Activated naive CD4-positive, alpha-beta T cell treated with anti-CD3 and anti-CD28 coated beads, Interleukin-2, amount 50 U/mL, for 24 hours (primary cell): ENCODE results near the gene HNRNPA1L2.
"Not testable (repeated sequence)": the region's sequence is repeated elsewhere in the genome, so short reads cannot be mapped to it uniquely, and the experiment has no call there.

ENCODE experiments used
- H3K27ac Mint-ChIP-seq: one replicate; pipeline ENCODE4 v1.8.0; 2021; ENCODE audit warnings: mild to moderate bottlenecking, mixed read lengths
- H3K27me3 Mint-ChIP-seq: one replicate; pipeline ENCODE4 v1.8.0; 2021; ENCODE audit warnings: mixed read lengths
- H3K36me3 Mint-ChIP-seq: one replicate; pipeline ENCODE4 v1.8.0; 2021; ENCODE audit warnings: mixed read lengths
- H3K4me1 Mint-ChIP-seq: one replicate; pipeline ENCODE4 v1.8.0; 2021; ENCODE audit warnings: mixed read lengths
- H3K4me3 Mint-ChIP-seq: one replicate; pipeline ENCODE4 v1.8.0; 2021; ENCODE audit warnings: mild to moderate bottlenecking, mixed read lengths
- H3K9me3 Mint-ChIP-seq: one replicate; pipeline ENCODE4 v1.8.0; 2021; ENCODE audit warnings: mixed read lengths

The HNRNPA1L2 gene

DNA sequence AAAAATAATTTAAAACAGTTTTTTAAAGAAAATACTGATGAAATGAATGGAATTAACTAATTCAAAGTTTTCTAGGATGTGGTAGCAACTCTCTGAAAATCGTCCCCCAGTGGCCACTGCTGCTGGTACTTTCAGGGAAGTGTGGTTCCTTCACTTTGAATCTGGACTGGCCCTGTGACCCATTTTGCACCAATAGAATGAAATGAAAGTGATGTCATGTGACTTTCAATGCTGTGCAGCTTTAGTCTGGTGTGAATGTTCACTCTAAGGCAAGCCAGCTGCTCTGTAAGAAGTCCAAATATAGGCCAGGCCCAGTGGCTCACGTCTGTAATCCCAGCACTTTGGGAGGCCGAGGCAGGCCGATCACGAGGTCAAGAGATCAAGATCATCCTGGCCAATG is 26.4 kb upstream of the HNRNPA1L2 start:
- no peaks in the 10 kb centered on the region for H3K9me3 Mint-ChIP-seq
- H3K4me1 Mint-ChIP-seq, result peaks cover 32% of the 10 kb centered on the region
- peak overlapping the region; percentile 55 for H3K27ac Mint-ChIP-seq
- no peaks in the 10 kb centered on the region for H3K27me3 Mint-ChIP-seq
- peak overlapping the region; percentile 98 for H3K4me3 Mint-ChIP-seq
- H3K36me3 Mint-ChIP-seq, result no peaks in the 10 kb centered on the region

DNA sequence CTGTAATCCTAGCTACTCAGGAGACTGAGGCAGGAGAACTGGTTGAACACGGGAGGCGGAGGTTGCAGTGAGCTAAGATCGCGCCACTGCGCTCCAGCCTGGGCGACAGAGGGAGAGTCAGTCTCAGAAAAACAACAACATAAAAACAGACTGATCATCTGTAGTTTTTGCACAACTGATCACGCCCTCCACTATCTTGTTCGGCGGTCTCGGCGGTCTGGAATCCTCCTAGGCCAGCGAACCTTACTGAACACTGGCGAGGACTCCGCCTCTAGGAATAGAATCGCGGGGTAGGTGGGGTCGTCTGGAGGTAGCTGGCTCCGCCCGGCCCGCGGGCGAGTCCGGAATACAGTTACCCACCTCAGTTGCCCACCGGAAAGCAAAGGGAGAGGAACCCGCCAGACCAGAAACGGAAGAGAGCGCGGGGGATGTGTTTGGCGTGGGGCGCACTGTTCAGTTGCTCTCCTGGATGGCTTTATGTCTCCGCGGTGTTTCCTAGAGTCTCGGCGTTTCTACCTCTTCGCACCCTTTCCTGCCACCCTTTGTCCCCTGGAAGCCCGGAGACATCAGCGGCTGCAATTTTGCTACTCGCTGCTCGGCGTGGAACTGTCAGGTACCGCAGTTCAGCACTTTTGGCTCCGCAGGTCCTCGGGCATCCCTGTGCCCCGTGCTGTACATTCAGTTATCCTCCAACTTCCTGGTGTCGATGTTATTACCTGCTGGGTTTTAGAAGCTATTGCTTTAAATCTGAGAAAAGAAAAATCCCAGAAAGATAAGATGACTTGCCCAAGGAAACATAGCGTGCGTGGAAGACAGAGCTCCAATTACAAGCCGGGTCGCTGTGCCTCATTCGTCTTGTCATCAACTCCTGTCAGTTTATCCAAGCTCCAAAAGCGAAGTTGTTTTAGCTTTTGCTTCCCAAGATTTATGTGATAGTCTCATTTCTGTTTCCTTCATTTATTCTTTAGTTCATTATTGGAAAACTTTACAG is 24.9 kb upstream of the HNRNPA1L2 start:
- Mint-ChIP-seq H3K27ac (peak overlapping the region; percentile 95), H3K4me1 (peaks cover 41% of the 10 kb centered on the region), H3K36me3 (no peaks in the 10 kb centered on the region), H3K27me3 (no peaks in the 10 kb centered on the region), H3K4me3 (peak overlapping the region; percentile 98), H3K9me3 (no peaks in the 10 kb centered on the region)

DNA sequence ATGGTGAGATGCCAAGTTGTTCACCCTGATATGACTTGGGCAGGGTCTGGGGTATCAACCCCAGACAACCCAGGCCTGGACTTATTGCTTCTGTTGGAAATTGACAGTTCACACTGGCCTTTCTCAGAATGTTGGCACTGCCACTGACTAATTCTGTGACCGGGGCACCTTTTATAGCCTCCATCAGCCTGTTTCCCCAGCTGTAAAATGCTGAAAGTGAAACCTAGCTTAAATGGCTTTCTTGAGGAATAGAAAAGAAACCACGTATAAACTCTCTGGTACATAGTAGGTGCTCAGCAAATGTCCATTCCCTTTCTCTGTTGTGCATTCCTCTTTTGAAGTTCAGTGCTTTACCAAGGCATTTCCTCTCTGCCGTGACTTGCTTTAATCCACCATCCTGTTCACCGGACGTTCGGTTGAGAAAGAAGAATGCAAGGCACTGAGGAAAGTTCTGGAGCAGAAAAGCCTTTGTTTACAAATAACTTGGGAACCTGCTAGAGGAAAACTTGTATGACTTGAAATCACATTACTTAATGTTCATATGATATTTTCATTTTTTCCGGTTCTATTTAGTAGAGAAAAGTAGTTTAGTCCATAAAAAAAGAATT is 11.0 kb upstream of the HNRNPA1L2 start:
- H3K9me3 Mint-ChIP-seq, H3K27ac Mint-ChIP-seq, H3K27me3 Mint-ChIP-seq, H3K36me3 Mint-ChIP-seq, H3K4me3 Mint-ChIP-seq, H3K4me1 Mint-ChIP-seq: not testable (repeated sequence)

DNA sequence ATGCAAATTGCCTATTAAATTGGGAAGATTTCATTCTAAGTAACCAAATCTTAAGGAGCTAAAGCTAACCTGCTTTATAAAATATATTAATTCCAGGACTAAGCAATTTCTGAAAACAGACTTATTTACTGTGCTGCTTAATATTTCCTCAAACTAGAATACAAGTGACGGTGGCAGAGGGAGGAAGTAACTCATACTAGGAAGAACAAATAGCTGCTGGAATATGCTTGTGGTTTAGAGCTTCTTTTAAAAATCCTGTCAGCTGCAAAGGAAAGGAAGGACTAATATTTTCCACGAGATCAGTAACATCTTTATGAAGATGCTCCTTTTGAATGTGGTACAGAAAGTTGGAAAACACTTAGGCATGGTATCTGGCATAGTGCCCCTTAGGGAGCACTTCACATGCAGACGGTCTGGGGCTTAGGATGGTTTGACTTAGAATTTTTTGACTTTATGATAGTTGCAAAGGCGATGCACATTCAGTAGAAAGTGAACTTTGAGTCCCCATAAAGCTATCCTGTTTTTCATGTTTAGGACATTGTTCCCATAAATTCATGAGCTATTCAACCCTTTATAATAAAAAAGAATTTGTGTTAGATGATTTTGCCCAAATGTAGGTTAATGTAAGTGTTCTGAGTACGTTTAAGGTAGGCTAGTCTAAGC is 3.4 kb upstream of the HNRNPA1L2 start:
- Mint-ChIP-seq H3K4me1 (no peaks in the 10 kb centered on the region), H3K4me3 (no peak overlapping the region), H3K27me3 (no peaks in the 10 kb centered on the region), H3K36me3 (peaks cover 23% of the 10 kb centered on the region), H3K9me3 (no peaks in the 10 kb centered on the region), H3K27ac (no peak overlapping the region)

DNA sequence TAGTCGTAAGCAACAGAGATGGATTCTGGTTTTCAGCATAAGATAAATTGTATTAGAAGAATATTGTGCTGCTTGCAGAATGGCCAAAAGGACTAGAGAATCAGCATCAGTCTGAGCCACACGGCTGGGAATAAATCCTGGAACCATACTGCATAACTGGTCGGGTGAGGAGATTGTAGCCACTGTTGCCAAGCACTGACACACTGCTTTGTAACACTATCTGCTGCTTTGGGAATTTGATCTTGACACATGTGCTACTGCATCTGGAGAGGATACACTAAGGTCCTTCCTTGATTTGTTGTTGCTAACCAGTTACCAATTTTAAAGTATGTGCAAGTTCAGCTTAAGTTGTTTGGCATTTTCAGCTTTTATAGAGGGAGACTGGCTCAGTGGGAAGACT is 1.9 kb downstream of the HNRNPA1L2 start:
- Mint-ChIP-seq H3K9me3 (no peaks in the 10 kb centered on the region), H3K36me3 (peaks cover 18% of the 10 kb centered on the region)

DNA sequence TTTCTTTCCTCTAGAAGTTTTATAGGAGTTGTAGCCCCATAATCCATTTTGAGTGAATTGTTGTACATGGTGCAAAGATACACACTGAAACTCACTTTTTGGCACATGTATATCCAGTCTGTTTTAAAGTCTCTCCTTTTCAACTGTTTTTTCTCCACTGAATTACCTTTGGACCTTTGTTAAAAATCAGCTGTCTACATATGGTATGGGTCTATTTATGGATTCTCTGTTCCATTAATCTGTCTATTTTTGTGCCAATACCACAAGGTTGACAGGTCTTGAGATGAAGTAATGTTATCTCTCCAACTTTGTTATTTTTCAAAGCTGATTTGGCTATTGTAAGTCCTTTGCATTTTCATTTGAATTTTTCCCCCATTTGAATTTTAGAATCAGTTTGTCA is 4.7 kb downstream of the HNRNPA1L2 start:
- Mint-ChIP-seq H3K36me3 (peaks cover 12% of the 10 kb centered on the region), H3K4me3 (no peak overlapping the region), H3K27me3 (no peaks in the 10 kb centered on the region), H3K27ac (no peak overlapping the region), H3K4me1 (peaks cover 11% of the 10 kb centered on the region), H3K9me3 (no peaks in the 10 kb centered on the region)

More for the DNA sequence above, 1.9 kb downstream of the HNRNPA1L2 start:
- Mint-ChIP-seq H3K27me3 (no peaks in the 10 kb centered on the region), H3K4me3 (no peak overlapping the region), H3K27ac (no peak overlapping the region), H3K4me1 (no peaks in the 10 kb centered on the region)

DNA sequence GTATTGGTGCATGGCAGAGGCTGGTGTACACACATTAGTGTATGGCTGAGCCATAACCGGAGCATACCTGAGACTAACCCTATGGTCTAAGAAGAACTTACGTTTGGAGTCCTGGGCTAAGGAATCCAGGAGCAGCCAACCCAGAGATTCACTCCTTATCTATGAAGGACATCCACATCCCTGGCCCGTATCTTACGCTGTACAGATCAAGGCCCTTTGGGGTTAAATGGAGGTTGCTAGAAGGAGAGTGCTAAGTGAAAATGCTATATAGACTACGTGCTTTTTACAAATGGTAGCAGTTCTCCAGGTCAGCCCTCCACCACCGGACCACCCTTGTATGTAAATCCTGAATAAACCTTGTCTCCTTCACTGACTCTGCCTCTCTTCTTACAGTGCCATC is 8.5 kb downstream of the HNRNPA1L2 start:
- Mint-ChIP-seq H3K27ac (peak overlapping the region; percentile 84), H3K36me3 (peaks cover 9% of the 10 kb centered on the region), H3K9me3 (no peaks in the 10 kb centered on the region), H3K4me1 (peaks cover 11% of the 10 kb centered on the region), H3K27me3 (no peaks in the 10 kb centered on the region), H3K4me3 (no peak overlapping the region)

DNA sequence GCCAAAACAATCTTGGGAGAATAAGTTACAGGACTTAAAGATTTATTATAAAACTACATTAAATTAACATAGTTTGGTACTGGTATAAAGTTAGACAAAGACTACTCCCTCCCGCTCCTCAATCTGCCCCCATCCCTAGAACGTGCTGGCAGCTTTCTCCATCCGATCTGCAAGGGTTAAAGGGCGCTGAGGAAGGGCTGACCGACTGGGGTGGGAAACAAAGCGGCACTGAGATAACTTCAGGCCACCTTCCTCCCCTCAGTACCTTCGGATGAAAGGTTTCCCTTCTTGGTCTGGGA is 9.6 kb downstream of the HNRNPA1L2 start:
- Mint-ChIP-seq H3K9me3 (no peaks in the 10 kb centered on the region), H3K4me1 (peaks cover 11% of the 10 kb centered on the region), H3K4me3 (no peak overlapping the region), H3K27ac (peak overlapping the region; percentile 89), H3K36me3 (peaks cover 9% of the 10 kb centered on the region), H3K27me3 (no peaks in the 10 kb centered on the region)

DNA sequence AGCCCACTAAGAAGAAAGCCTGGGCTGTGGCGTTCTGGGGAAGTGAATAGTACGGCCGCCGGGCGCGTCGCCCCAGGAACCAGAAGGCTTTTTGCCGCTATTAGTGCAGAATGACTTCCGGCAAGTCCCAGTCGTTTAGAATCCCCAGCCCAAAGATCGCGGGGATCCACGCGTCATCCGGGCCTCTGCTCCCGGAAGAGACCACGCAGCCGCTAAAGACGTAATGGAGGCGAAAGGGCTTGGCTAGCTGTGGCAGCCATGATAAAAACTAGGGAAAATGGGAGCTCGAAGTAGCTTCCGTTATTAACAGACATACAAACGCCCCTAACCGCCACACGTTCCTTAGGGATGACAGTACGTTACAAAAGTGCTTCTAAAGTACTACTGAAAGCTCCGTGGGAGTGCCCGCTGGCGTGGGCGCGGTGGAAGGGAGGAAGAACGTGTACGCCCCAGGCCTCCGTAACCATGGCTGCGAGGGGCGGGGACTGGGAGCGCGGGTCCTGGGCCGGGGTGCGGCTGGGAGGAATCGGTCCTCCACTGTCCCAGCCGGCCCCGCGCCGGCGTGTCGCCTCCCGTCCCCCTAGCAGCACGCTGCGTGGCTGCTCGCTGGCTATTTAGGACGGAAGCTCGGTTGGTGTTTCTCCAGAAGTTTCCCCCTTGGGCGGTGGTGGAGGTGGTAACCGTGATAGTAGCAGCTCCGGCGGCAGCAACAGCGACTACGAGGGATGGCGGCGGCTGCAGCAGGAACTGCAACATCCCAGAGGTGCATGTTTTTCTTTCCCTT is 10.2 kb downstream of the HNRNPA1L2 start, which contains the start of gene SUGT1:
SUGT1 (plus strand) TSS at position 641 of the 784 bp plus-strand sequence; CDS start at position 726, 85 bp downstream.
- peaks cover 11% of the 10 kb centered on the region for H3K4me1 Mint-ChIP-seq
- no peaks in the 10 kb centered on the region for H3K9me3 Mint-ChIP-seq
- H3K27me3 Mint-ChIP-seq, result no peaks in the 10 kb centered on the region
- H3K27ac Mint-ChIP-seq, result peak within 1 kb of the TSS; percentile 89
- H3K36me3 Mint-ChIP-seq, result peaks cover 9% of the 10 kb centered on the region
- H3K4me3 Mint-ChIP-seq, result no peak within 1 kb of the TSS

DNA sequence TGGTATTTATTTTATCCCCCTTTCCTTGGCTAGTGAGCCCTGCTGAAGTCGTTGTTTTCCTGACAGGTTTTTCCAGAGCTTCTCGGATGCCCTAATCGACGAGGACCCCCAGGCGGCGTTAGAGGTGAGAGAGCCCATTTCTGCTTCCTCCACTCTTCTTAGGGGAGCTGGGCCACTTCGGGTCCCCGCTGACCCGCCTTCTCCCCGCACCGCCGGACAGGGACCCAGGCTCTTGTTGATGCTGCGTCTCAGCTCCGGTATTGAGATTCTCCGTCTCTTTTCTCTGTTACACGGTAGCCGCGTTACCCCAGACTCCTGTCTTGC is 10.7 kb downstream of the HNRNPA1L2 start:
- no peaks in the 10 kb centered on the region for H3K9me3 Mint-ChIP-seq
- peaks cover 11% of the 10 kb centered on the region for H3K4me1 Mint-ChIP-seq
- H3K27me3 Mint-ChIP-seq, result no peaks in the 10 kb centered on the region
- no peak overlapping the region for H3K27ac Mint-ChIP-seq
- H3K36me3 Mint-ChIP-seq, result peaks cover 9% of the 10 kb centered on the region
- H3K4me3 Mint-ChIP-seq, result no peak overlapping the region

DNA sequence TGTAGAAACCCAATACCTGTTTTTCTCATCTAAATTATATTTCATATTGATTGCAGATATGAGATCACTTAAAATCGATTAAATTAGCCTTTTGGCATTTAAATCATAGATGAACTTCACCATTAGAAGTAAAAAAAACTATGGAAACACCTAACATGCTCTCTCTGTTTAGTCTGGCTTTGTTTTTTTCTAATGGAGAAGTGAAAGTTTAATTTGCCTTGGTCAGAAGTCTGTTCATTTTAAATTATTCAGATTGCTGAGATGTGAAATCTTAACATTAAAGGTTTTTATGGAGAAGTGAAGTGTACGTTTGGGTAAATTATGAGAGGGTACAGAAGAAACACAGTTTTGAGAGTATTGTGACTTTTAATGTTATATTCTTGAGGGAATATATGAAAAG is 17.1 kb downstream of the HNRNPA1L2 start:
- H3K27me3 Mint-ChIP-seq, result no peaks in the 10 kb centered on the region
- no peaks in the 10 kb centered on the region for H3K9me3 Mint-ChIP-seq
- no peaks in the 10 kb centered on the region for H3K4me1 Mint-ChIP-seq
- H3K27ac Mint-ChIP-seq, result no peak overlapping the region
- H3K4me3 Mint-ChIP-seq, result no peak overlapping the region
- H3K36me3 Mint-ChIP-seq, result peaks cover 5% of the 10 kb centered on the region

DNA sequence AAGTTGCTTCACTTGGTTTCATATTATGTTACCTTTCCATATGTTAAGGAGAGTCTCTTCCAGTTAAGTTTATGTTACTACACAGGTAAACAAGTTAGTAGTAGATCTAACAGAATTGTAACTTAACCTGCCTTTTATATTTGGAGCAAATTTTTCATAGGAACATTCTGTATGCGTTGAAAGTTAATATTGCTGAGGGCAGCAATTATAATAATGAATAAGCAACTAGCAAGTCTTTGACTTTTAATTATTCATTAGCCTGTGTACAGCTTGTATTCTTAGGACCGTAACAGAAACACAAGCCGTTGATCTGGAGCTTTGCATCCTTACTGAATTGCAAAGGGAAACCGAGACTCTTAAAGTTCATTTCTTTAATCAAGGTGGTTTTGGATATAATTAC is 22.0 kb downstream of the HNRNPA1L2 start:
- no peaks in the 10 kb centered on the region for H3K9me3 Mint-ChIP-seq
- no peaks in the 10 kb centered on the region for H3K27me3 Mint-ChIP-seq
- peaks cover 10% of the 10 kb centered on the region for H3K36me3 Mint-ChIP-seq
- H3K4me1 Mint-ChIP-seq, result peaks cover 7% of the 10 kb centered on the region
- H3K4me3 Mint-ChIP-seq, result no peak overlapping the region
- H3K27ac Mint-ChIP-seq, result no peak overlapping the region

DNA sequence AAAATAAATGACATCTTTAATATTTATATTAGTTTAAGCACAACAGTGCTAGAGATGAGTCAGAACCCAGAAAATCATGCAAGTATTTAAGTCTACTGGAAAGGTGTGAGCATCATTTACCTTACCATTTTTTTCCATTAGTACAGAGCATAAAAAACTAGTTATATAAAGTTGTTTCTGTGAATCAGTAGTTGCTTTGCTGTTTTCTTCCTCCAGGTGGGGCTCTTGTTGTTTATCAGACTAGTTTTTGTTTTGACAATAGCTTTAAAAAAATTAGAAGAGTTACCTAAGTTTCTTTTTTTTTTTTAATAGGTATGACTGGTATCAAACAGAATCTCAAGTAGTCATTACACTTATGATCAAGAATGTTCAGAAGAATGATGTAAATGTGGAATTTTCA is 23.1 kb downstream of the HNRNPA1L2 start:
- Mint-ChIP-seq H3K36me3 (peaks cover 7% of the 10 kb centered on the region), H3K4me1 (peaks cover 7% of the 10 kb centered on the region), H3K27me3 (no peaks in the 10 kb centered on the region), H3K4me3 (no peak overlapping the region), H3K9me3 (no peaks in the 10 kb centered on the region), H3K27ac (peak overlapping the region; percentile 8)

DNA sequence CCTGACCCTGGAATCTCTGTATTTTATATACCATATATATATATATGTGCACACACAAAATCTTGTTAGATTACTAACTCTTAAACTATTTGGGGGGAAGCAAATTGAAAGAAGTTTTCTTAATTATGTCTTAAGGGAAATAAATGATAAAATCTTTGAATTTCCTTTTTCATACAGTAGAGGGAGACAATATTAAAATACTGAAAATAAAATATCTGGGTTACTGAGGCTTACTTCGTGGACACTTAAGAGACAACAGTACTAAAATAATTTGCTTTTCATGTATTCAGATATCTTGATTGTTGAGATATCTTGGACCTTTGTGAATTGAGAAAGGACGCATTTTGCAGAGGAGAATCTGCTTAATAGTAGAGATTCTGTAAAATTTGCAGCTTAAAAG is 27.4 kb downstream of the HNRNPA1L2 start:
- Mint-ChIP-seq H3K9me3 (no peaks in the 10 kb centered on the region), H3K4me3 (no peak overlapping the region), H3K4me1 (peaks cover 12% of the 10 kb centered on the region), H3K36me3 (peaks cover 8% of the 10 kb centered on the region), H3K27me3 (no peaks in the 10 kb centered on the region), H3K27ac (no peak overlapping the region)

DNA sequence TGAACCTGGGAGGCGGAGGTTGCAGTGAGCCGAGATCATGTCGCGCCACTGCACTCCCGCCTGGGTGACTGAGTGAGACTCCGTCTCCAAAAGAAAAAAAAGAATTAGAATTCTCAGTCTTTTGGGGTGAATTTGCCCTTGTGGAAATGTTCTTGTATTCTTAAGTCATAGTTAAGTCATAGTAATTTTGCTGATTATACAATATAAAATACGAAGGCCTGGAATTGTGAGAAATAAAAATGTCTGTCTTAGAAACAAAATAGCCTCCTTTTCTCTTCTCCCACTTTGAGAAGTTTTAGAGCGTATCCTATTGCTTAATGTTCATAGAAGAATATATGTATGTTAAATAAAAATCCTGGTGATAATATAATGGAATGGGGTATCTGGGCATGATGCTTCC is 28.5 kb downstream of the HNRNPA1L2 start:
- Mint-ChIP-seq H3K36me3 (peaks cover 9% of the 10 kb centered on the region), H3K4me1 (peaks cover 7% of the 10 kb centered on the region), H3K4me3 (no peak overlapping the region), H3K9me3 (no peaks in the 10 kb centered on the region), H3K27me3 (no peaks in the 10 kb centered on the region), H3K27ac (no peak overlapping the region)
